HG03520 (cell line): ENCODE results near the gene POLK.

Source experiments
- ATAC-seq: cut with Tn5 transposase; IDR thresholded peaks from one replicate; pipeline ENCODE4 v1.9.1; 2021; ENCODE audit warnings: mild to moderate bottlenecking, moderate library complexity; ENCODE audit not compliant: unreplicated experiment

The POLK gene

DNA sequence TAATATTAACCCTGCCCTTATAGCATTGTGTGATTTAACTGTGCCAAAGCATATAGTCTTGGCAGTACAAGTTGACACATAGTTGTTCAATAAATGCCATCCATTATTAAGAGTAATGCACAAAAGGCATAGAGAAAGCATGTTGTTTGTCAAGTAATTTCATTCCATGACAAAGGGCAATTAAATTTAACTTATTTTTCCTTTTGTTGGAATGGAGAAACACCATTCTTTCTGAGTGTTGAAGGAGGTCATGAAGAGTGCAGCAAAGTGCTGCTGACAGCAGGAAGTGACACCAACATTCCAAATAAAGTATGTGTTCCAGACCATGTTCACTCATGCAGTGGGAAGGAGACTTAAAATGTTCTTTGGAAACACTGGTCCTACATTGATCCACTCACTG lies 128.7 kb downstream of the POLK start:
- no peak for ATAC-seq

GRCh38 chr5:75640826-75641225 lies 129.1 kb downstream of the POLK start:
- no peak for ATAC-seq

GRCh38 chr5:75648712-75649111 lies 137.0 kb downstream of the POLK start:
- no peak for ATAC-seq
